Activated CD4-positive, alpha-beta T cell treated with anti-CD3 and anti-CD28 coated beads, Interleukin-2, Interleukin-6, amounts not matched to agents 100 ng/mL and 50 ng/mL, durations not matched to agents 16 hours and 8 hours (primary cell): ENCODE measurements around the gene AICDA.
"Not testable (repeated sequence)": the region's sequence is repeated elsewhere in the genome, so short reads cannot be mapped to it uniquely, and the experiment has no call there.

Experiments
- DNase-seq: peaks from one replicate; pipeline ENCODE4 v3.0.0-alpha.2; 2020

Gene AICDA

GRCh38 chr12:8609061-8609570, 3.5 kb downstream of the AICDA start:
- DNase-seq: no peak

- DNase-seq: no peak
These were observed 5.8 kb downstream of the AICDA start for GRCh38 chr12:8606890-8607289.

GRCh38 chr12:8605057-8605456, 7.6 kb downstream of the AICDA start:
- no peak for DNase-seq

- DNase-seq: no peak
These were observed 8.8 kb downstream of the AICDA start for GRCh38 chr12:8603856-8604255.

GRCh38 chr12:8603286-8603685, 9.4 kb downstream of the AICDA start:
- DNase-seq: no peak

- DNase-seq: no peak
These were observed 16.1 kb downstream of the AICDA start for GRCh38 chr12:8596561-8596960.

- no peak for DNase-seq
These were observed 18.6 kb downstream of the AICDA start for GRCh38 chr12:8594072-8594471.

- no peak for DNase-seq
These were observed 19.4 kb downstream of the AICDA start for GRCh38 chr12:8593246-8593645.

- no peak for DNase-seq
These were observed 21.7 kb downstream of the AICDA start for GRCh38 chr12:8590842-8591545.

GRCh38 chr12:8589679-8590078, 23.0 kb downstream of the AICDA start:
- no peak for DNase-seq

GRCh38 chr12:8584478-8584877, 28.2 kb downstream of the AICDA start:
- not testable (repeated sequence) for DNase-seq

- DNase-seq: no peak
These were observed 28.7 kb downstream of the AICDA start for GRCh38 chr12:8584004-8584403.

GRCh38 chr12:8581098-8581784, 31.4 kb downstream of the AICDA start:
- no peak for DNase-seq

- DNase-seq: no peak
These were observed 34.8 kb downstream of the AICDA start for GRCh38 chr12:8577879-8578278.

GRCh38 chr12:8572507-8572906, 40.2 kb downstream of the AICDA start:
- no peak for DNase-seq

GRCh38 chr12:8566525-8566924, 46.1 kb downstream of the AICDA start:
- DNase-seq: no peak

GRCh38 chr12:8566052-8566451, 46.6 kb downstream of the AICDA start:
- DNase-seq: not testable (repeated sequence)

GRCh38 chr12:8564656-8565055, 48.0 kb downstream of the AICDA start:
- DNase-seq: no peak

GRCh38 chr12:8563356-8563755, 49.3 kb downstream of the AICDA start:
- DNase-seq: no peak

- DNase-seq: peak; percentile 3
These were observed 50.3 kb downstream of the AICDA start for GRCh38 chr12:8562310-8562709.

GRCh38 chr12:8561011-8561410, 51.6 kb downstream of the AICDA start:
- no peak for DNase-seq

GRCh38 chr12:8559676-8560075, 53.0 kb downstream of the AICDA start:
- DNase-seq: no peak

GRCh38 chr12:8556531-8557097, 56.0 kb downstream of the AICDA start:
- DNase-seq: no peak
